DMS114 treated with DMSO at 0.1 percent for 48 hours (cell line): ENCODE measurements around the gene TBC1D3B.
A peak's percentile ranks its signal among the peaks of the same experiment; 100 is the strongest.
"Not testable (repeated sequence)": the region's sequence is repeated elsewhere in the genome, so short reads cannot be mapped to it uniquely, and the experiment has no call there.

ENCODE experiments used
- DNase-seq: peaks from one replicate; lab custom pipeline; 2025; ENCODE audit not compliant: unreplicated experiment; lab: John Stamatoyannopoulos, UW

Gene TBC1D3B

GRCh38 chr17:36131421-36131820 lies 45.0 kb downstream of the TBC1D3B start:
- peak; percentile 17 for DNase-seq

GRCh38 chr17:36130346-36130745 lies 46.1 kb downstream of the TBC1D3B start:
- DNase-seq, result no peak

GRCh38 chr17:36129616-36130015 lies 46.8 kb downstream of the TBC1D3B start:
- no peak for DNase-seq

- no peak for DNase-seq
Measured at GRCh38 chr17:36128411-36128978, 47.9 kb downstream of the TBC1D3B start.

GRCh38 chr17:36127911-36128310 lies 48.5 kb downstream of the TBC1D3B start:
- no peak for DNase-seq

- DNase-seq, result no peak
Measured at GRCh38 chr17:36127199-36127893, 49.1 kb downstream of the TBC1D3B start.

GRCh38 chr17:36124879-36125824 lies 51.3 kb downstream of the TBC1D3B start:
- DNase-seq, result no peak

GRCh38 chr17:36123431-36123830 lies 53.0 kb downstream of the TBC1D3B start:
- no peak for DNase-seq

- not testable (repeated sequence) for DNase-seq
Measured at GRCh38 chr17:36121099-36121498, 55.3 kb downstream of the TBC1D3B start.

GRCh38 chr17:36120221-36120620 lies 56.2 kb downstream of the TBC1D3B start:
- DNase-seq, result no peak

GRCh38 chr17:36118477-36119353 lies 57.7 kb downstream of the TBC1D3B start:
- DNase-seq, result no peak

GRCh38 chr17:36117505-36118382 lies 58.7 kb downstream of the TBC1D3B start:
- DNase-seq, result no peak
